ENCODE measurements around the gene NREP. TPM values are rescaled to one million over a fixed set of nuclear protein-coding genes. Genes with fewer than 3 reads are reported as not detected.
"Not testable (repeated sequence)": the region's sequence is repeated elsewhere in the genome, so short reads cannot be mapped to it uniquely, and the experiment has no call there.

Gene NREP
- total RNA-seq, 1 experiment from 2014 or later, result 14.0 TPM

DNA sequence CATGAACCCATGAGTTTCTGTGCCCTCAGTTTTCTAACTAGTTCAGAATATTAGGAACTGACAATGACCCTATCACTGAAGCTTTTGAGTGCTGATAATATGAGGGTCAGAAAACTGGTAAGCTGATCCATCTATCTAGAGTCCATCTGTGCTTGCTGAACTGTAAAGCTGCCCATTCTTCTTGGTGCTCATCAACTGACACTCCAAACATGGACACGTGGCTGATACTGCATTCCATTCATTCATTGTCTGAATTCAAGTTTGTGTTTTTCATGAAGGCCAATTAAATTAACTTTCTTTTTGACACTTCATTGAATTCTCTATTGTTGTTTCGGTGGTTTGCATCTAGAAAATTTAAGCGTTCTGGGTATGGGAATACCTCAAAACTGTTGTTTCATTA is 17.6 kb downstream of the NREP start:
- no peak for DNase-seq (ENCODE audit: low read depth)

DNA sequence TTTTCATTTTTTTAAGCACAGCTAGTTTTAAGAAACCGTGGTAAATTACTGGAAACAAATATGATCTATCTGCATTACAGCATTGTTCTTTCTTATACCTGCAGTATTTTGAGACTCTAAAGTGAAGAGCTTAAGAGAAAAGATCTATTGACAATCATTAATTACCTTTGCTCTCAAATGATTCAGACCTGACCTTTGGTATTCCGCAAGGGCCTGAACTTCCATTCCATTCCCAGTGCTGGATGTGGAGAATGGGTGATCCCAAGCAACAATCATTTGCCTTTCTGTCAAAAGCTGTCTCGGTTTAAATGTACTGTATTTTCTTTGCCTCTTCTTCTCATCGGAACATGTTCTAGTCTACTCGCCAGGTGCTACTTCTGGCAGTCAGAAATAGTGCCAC is 18.9 kb downstream of the NREP start:
- no peak for DNase-seq (ENCODE audit: low read depth)

DNA sequence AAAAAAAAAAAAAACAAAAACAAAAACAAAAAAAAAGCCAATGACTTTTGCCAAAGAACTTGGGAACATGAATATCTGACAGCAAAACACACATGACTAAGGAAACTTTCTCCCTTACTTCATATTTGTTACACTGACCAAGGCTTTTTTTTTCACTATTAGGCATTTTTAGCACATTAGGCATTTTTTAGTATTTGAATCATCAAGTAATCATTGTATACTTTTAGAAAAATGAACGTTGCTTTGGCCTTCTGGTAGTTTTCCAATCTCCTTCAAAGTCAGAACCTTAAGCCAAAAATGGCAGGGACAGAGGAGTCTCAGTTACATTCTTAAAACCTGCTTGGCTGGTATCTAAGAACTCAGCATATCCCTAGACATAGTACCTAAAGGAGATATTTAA is 19.3 kb downstream of the NREP start:
- DNase-seq (ENCODE audit: low read depth), result no peak

DNA sequence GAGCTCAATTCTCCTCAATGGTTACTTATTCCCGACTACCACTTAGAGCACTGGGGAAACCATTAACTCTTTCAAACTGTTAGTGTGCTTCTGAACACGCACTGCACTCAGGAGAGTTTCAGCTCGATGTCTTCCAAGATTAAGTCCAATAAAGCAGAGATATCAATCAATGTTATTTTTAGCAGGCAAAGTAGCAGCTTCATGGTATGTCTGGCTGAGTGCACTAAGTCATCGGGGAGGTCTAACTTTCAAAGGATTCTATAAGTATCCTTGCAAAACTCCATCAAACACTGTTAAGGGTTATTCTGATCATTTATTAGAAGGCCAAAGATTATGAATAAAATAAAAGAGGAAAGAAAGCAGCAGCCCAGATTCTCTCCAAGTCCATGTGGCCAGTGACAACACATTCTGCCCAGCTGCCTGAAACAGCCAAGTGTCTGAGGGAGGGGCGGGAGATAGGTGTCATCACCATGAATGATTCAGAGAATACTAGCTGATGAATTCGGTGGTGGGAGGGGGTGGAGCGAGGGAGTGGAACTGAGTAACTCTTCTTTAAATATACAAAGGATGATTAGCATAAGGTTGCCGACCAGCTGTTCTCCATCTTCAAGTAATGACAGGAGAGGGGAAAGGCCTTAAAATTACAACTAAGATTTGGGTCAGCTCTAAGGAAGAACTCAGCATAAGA is 21.3 kb downstream of the NREP start:
- DNase-seq (ENCODE audit: low read depth), result peak; percentile 79

DNA sequence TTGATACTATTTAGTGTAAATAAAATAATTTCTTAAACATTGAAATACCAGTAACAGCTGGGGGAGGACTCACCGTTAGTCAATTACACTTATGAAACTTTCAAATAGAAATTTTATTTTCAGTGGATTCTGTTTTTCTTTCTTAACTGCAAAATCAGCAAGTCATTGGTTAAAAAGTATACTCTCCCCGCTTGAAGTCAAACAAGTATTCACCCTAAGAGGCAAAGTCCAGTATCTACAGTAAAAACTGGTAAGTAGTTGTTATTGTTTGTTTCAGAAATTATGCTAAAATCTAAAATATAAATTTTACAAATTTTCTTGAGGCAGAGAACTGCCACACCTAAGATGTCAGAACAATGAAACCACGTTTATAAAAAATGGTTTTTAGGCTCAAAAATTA is 22.4 kb downstream of the NREP start:
- no peak for DNase-seq (ENCODE audit: low read depth)

DNA sequence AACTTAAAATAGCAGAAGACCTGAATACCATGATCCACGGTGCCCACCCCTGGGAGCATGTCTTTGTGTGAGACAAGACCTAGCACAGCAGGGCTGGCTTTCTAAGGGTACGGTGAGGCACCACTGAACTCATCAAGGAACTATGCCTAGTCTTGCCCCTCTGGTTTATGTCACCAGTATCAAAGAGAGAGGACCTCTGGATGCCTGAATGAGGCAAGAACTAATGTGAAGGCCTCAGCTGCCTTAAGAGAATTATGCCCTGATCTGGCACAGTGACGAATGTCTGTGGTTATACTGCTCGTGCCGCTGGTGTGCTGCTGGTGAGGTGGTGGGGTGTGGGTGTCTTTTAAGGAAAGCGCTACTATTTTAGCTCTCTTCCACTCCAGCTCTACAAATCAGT is 23.0 kb downstream of the NREP start:
- DNase-seq (ENCODE audit: low read depth), result peak; percentile 58

DNA sequence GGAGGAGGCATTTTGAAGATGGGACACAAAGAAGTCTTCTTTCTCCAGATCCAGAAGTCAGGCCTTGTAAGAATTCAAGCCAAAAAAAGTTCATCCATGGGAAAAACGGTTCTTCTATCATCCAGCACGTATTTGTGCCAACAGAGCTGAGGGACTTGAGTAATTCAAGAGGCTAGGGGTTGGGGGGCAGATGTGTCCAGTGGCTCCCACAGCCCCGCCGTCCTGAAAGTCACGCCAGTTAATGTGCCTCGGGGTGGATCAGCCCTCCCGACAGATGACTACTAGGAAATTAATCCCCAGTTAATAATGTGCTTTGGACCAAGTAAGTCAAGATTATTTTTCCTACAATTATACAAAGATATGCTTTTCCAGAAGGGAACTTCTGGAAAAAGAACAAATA is 23.4 kb downstream of the NREP start:
- DNase-seq (ENCODE audit: low read depth), result no peak

DNA sequence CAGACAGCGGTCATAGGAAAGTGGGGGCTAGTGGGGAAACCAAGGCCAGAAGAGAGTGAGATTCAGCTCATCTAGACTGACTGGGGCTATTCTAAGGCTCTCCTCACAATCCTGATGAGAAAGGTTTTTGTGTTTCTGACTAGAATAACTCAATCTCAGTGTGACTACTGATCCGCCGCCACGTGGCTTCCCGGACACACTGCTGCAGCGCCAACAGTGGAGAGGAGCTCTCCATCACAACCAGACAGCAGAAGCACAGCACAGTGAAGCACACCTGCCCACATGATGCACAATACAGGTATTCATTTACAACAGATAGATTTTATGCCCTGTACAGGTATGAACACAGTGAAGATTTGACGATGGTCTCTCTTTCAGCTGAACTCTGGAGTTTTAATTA is 25.4 kb downstream of the NREP start:
- DNase-seq (ENCODE audit: low read depth), result no peak

DNA sequence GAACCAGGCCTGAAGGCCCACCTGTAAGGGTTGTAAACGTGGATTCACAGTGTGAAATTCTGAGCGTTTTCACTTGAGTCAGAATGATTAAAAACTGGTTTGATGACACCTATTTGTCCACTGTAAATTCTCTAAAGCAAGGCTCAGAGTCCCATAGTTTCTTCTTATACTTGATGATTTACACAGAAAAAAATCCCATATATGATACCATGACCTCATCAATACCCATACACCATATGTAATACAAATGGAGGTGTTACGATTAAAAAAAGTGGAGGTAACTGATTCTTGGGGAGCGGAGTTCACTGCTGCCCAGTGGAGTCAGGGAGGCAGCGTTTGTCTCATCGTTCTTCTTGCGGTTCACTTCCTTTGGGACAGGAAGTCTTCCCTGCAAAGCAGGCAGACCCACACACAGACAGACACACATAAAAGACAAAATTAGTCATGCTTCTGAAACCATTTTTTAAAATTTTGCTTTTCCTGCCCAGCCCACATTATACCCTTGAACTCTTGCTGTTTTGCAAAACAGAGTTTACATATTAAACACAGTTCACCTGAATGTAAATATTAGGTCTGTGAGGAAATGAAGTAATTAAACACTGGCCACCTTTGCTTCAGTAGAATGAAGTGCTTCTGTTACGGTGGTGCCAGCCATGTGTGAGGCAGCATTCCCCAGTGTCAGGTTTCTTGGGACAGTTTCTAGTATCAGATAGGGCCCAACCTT is 26.2 kb downstream of the NREP start:
- DNase-seq (ENCODE audit: low read depth), result no peak

DNA sequence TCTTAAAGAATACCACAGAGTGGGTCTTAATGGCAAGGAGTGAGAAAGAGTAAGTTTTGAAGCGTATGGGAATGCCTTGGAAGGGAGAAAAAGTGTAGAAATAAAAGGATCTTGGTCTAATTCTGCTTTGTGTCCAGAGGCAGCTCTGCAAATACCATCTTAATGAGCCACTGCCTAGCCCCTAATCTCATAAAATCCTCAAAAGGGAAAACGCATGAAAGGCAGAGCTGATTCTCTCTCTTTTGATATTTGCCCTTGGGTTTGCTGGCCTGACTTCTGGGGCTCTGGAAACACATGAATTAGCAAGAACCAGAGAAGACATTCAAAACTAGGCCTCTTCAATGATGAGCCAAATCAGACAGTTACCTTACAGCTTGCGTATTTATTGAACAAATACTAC is 28.1 kb downstream of the NREP start:
- DNase-seq (ENCODE audit: low read depth), result no peak

DNA sequence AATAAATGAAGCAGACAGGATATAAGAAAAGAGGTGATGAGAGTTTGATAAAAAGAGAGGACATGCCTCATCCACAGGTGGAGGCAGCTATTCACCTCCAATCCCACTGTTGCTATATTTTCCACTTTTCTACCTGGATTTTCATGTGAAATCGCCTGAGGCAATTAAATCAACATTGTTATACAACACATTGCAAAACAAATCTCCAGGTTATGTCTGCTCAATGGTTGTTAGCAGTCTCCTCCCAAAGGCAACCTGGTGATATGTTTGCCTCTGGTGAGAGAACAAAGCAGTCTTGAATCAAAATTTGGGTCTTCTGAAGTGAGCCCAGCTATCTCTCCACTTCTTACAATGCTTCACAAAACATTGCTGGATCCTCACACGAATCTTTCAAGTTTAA is 30.0 kb downstream of the NREP start:
- no peak for DNase-seq (ENCODE audit: low read depth)

DNA sequence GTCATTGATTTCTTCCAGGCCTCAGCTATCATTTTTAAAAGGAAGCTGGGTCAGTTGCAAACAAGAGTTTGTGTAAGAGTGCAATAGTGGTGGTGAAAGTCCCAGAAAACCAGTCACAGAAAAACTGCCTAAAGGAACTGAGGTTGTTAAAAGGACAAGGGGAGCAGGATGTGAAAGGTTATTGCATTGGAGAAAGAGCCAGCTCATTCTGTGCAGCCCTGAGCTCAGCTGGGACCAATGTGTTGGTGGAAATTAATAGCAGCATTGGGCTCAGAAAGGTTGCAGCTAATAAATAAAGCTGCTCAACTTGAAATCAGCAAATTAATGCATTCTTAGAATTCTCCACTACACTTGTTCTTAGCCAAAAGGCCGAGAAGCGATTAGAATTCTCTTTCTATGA is 34.9 kb downstream of the NREP start:
- no peak for DNase-seq (ENCODE audit: low read depth)

DNA sequence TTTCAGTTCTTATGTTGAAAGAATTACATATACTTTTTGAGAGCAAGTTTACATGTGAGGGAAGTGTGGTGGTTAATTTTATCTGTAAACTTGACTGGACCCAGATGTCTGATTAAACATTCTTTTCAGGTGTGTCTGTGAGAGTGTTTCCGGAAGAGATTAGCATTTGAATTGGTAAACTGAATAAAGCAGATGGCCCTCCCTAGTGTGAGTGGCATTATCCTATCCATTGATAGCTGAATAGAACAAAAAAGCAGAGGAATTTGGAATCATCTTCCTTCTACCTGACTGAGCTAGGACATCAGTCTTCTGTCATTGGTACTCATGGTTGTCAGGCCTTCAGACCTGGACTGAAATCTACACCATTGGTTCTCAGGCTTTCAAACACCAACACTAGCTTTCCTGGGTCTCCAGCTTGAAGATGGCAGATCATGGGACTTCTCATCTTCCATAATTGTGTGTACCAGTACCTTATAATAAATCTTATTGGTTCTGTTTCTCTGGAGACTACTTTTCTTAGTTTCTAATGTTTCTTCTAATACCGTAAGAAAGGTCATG is 36.6 kb downstream of the NREP start:
- DNase-seq (ENCODE audit: low read depth), result no peak

DNA sequence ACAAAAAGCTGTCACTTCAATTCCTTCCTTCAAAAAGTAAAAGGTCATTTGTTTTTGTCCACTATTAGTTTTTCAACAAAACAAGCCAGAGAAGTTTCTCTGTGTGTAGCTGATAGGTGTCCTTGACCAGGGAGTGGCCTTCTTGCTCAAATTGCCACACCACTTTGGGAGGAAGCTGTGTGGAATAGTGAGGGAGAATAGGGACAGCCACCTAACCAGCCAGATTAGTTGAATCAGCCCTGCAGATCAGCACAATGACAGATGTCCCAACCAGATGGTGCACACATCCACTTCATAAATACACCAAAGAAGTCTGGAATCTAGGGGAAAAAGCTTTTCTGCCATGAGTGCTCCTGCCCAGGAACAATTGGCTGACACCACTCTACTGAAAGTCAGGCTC is 37.2 kb downstream of the NREP start:
- DNase-seq (ENCODE audit: low read depth), result no peak

DNA sequence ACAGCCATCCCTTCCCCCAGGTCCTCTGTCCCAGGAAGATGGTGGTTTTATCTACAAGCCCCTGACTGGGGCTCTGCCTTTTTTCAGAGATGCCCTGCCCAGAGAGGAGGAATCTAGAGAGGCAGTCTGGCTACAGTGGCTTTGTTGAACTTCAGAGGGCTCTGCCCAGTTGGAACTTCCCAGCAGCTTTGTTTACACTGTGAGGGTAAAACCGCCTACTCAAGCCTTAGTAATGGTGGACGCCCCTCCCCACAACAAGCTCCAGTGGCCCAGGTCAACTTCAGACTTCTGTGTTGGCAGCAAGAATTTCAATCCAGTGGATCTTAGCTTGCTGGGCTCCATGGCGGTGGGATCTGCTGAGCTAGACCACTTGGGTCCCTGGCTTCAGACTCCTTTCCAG is 40.2 kb downstream of the NREP start:
- not testable (repeated sequence) for DNase-seq (ENCODE audit: low read depth)

DNA sequence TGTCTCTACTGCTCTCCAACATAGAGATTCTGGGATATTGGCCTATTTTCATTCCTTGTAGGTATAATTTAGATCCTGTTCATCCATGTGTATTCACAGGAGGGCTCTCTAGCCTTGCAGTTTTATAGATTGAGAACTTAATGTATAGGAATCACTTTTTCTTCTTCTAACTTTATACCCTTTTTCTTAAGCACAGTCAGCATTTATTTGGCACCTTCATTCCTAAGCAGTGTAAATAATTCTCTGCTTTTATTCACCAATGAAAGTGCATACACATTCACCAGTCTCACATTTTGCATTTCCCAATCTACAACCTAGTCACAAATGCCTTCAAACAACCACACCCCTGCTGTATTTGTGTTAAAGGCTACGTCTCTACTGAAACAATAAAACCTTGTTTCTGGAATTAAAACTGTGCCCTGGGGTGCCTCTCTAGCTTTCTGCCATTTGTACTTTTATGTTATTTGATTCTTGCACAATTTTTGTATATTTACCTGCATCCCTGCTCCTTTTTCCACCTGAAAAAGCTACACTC is 49.3 kb downstream of the NREP start:
- no peak for DNase-seq (ENCODE audit: low read depth)

DNA sequence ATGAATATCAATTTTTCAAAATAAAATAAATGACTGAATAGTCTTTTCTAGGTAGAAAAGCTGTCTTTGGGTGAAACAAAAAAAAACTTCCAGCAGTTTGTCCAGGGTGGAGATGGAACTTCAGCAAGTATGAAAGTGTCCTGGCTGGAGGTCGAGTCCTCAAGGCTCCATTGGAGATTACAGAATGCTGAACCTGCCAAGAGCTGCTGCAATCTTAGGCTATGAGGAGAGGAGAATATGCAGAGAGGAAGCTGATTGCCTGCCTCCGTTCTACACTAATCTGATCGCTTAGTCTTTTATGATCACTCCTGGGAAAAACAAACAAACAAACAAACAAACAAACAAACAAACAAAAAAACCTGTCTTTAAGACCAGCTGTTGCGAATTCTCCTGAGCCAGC is 50.6 kb downstream of the NREP start:
- DNase-seq (ENCODE audit: low read depth), result no peak

DNA sequence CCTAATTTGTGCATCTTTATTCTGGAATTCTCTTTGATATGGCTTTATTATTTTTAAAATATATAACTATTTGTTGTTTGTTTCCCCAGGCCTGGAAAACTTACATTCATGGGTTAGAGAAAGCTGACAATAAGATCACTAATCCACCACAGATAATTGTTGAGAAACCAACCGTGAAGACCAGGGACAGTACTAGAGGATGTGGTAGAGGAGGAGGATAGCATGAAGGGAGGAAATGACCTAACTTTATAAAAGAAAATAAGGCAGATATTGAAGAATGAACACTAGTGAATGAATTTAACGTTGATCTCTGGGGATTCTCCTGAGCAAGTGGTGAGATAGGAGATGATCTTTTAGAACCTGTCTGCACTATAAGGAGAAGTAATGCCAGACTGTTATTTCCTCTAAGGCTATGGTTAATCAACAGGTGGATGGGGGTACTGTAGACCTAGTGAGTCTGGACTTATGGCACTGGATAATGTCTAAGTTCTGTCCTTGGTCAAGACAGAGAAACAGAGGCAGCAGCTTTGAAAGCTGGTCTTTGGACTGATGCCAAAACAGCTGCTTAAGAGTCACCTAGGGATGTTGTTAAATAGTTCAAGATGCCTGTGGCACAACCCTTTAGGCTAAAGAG is 52.4 kb downstream of the NREP start:
- DNase-seq (ENCODE audit: low read depth), result no peak

DNA sequence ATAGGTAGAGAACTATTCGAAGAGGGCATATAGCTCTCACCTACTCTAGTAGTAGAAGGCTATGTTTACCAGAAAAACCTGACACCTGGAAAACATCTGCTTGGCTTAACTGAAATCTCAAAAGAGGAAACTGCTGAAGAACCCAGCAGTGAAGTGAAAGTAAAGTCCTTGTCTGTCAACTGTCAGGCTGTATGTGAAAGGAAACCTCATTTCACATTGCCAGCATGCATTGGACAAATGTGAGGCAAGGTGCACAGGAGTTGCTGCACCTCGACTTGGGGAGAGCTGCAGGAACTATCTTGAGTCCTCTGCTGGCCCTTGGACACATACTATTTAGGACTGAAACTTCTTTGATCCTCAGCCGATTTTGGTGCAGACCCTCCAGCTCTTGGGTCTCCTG is 53.3 kb downstream of the NREP start:
- no peak for DNase-seq (ENCODE audit: low read depth)

DNA sequence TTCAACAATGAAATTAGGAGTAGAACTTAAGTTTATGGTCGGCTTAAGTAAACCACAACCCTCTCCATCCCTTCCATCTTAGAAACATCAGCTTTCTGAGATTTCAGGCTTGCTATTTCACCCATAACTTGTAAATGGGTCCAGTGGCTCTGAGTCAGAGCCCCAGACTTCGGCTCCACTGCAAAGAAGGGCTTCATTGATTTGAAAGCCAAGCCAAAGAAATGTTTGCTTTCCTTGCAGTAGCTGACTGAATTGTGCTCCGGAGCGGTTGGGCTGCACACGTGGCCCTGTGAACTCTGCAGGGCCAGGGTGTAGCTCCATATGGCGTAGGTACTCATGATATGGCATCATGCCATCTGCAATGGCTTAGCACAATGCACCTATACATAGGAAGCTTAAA is 57.0 kb downstream of the NREP start:
- no peak for DNase-seq (ENCODE audit: low read depth)

DNA sequence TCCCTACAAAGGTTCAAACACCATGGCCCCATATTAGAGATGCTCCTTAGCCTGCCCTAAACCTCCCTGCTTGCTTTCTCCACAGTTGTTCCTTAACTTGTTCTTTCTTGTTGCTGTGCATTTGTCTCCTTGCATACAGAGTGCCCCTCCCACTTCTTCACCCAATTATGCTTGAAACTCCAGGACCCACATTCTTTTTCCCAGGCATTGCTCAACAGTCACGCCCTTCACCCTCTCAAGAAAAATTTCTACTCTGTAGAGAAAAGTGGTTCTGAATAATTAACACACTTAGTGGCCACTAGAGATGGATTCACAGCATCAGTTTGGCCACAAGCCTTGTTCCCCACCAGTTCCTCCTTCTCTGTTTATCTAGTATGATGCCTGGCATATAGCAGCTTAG is 57.7 kb downstream of the NREP start:
- DNase-seq (ENCODE audit: low read depth), result no peak
